Activated T-cell treated with anti-CD3 and anti-CD28 coated beads, Interleukin-2, amount 50 U/mL, for 72 hours (primary cell): ENCODE measurements around the gene SIGMAR1. TPM values are rescaled to one million over a fixed set of nuclear protein-coding genes. Genes with fewer than 3 reads are reported as not detected.
A peak's percentile ranks its signal among the peaks of the same experiment; 100 is the strongest.

Experiments
- ATAC-seq, 2 donors: fragments of 150-1000 bp; cut with Tn5 transposase; replicated peaks in 1 of 2; 2 replicates each; pipeline ENCODE4 v1.10.0; 2021; ENCODE audit warnings: moderate library complexity in 2 of 2, mild to moderate bottlenecking in 1 of 2
- DNase-seq, 2 donors: peaks; one replicate each; pipeline ENCODE4 v3.0.0; 2021 to 2022; ENCODE audit warnings: mixed read lengths in 1 of 2
- H3K27ac Mint-ChIP-seq: one replicate; pipeline ENCODE4 v1.8.0; 2022; ENCODE audit warnings: mild to moderate bottlenecking, moderate library complexity, mixed read lengths
- H3K27me3 Mint-ChIP-seq: one replicate; pipeline ENCODE4 v1.8.0; 2022; ENCODE audit warnings: low read depth, mixed read lengths
- H3K36me3 Mint-ChIP-seq, 2 donors: one replicate each; pipeline ENCODE4 v1.8.0; 2022; ENCODE audit warnings: mixed read lengths in 2 of 2, mild to moderate bottlenecking in 1 of 2; ENCODE audit not compliant: insufficient read depth in 2 of 2
- H3K4me1 Mint-ChIP-seq: one replicate; pipeline ENCODE4 v1.8.0; 2022; ENCODE audit warnings: low read depth, mixed read lengths
- H3K4me3 Mint-ChIP-seq, 2 donors: one replicate each; pipeline ENCODE4 v1.8.0; 2022; ENCODE audit warnings: mild to moderate bottlenecking in 2 of 2, mixed read lengths in 2 of 2, moderate library complexity in 2 of 2
- H3K9me3 Mint-ChIP-seq, 2 donors: one replicate each; pipeline ENCODE4 v1.8.0; 2022; ENCODE audit warnings: mixed read lengths in 2 of 2
- total RNA-seq, 2 donors: library from RNA; stranded (reverse); gene quantifications; one replicate each; pipeline ENCODE4 v1.2.3, GENCODE V29; 2022

SIGMAR1 gene
- total RNA-seq, 2 donors from 2014 or later: 44.2 to 61.0 TPM

GRCh38 chr9:34620061-34620994 lies 17.3 kb downstream of the SIGMAR1 start, which contains the start of gene DCTN3:
DCTN3 (minus strand) TSS chr9:34620495; CDS start chr9:34620464, 31 bp downstream.
- ATAC-seq: peak; percentile 98 to 99
- H3K27ac Mint-ChIP-seq: peak within 1 kb of the TSS; percentile 26

GRCh38 chr9:34615132-34615531 lies 22.5 kb downstream of the SIGMAR1 start:
- DNase-seq: no peak
- Mint-ChIP-seq H3K36me3 (peaks cover 0 to 5% of the 10 kb centered on the region in 2 donors), H3K4me1 (peaks cover 36% of the 10 kb centered on the region), H3K27me3 (no peaks in the 10 kb centered on the region), H3K27ac (no peak overlapping the region), H3K9me3 (no peaks in the 10 kb centered on the region), H3K4me3 (no peak overlapping the region)
- no peak for ATAC-seq

More at GRCh38 chr9:34620061-34620994, 17.3 kb downstream of the SIGMAR1 start, which contains the start of gene DCTN3:
- no peaks in the 10 kb centered on the region for H3K9me3 Mint-ChIP-seq
- DNase-seq: peak; percentile 90 to 95
- H3K27me3 Mint-ChIP-seq: peaks cover 28% of the 10 kb centered on the region
- H3K4me1 Mint-ChIP-seq: peaks cover 26% of the 10 kb centered on the region
- H3K36me3 Mint-ChIP-seq: peaks cover 2 to 3% of the 10 kb centered on the region in 2 donors
- peak within 1 kb of the TSS; percentile 92 to 99 for H3K4me3 Mint-ChIP-seq

GRCh38 chr9:34612788-34613390 lies 24.7 kb downstream of the SIGMAR1 start:
- Mint-ChIP-seq H3K36me3 (peaks cover 0 to 5% of the 10 kb centered on the region in 2 donors), H3K4me1 (peaks cover 22% of the 10 kb centered on the region), H3K27me3 (no peaks in the 10 kb centered on the region), H3K9me3 (no peaks in the 10 kb centered on the region), H3K27ac (peak overlapping the region; percentile 34), H3K4me3 (peak overlapping the region; percentile 93 to 95)
- DNase-seq (peak; percentile 81 to 83), ATAC-seq (peak; percentile 55 to 56)

- Mint-ChIP-seq H3K4me3 (peak within 1 kb of the TSS; percentile 93 to 95), H3K9me3 (no peaks in the 10 kb centered on the region)
Measured at GRCh38 chr9:34611811-34612787, 25.5 kb downstream of the SIGMAR1 start, which contains the start of gene RPP25L. RPP25L (minus strand) TSS chr9:34612097; CDS start chr9:34611296, 801 bp downstream.

GRCh38 chr9:34611251-34611810 lies 26.3 kb downstream of the SIGMAR1 start:
- peaks cover 22% of the 10 kb centered on the region for H3K4me1 Mint-ChIP-seq
- H3K27me3 Mint-ChIP-seq: no peaks in the 10 kb centered on the region
- peak overlapping the region; percentile 95 for H3K27ac Mint-ChIP-seq
- ATAC-seq (peak in 1 of 2 donors; percentile 3), DNase-seq (no peak)
- peaks cover 0 to 5% of the 10 kb centered on the region in 2 donors for H3K36me3 Mint-ChIP-seq
- peak overlapping the region; percentile 93 to 95 for H3K4me3 Mint-ChIP-seq
- no peaks in the 10 kb centered on the region for H3K9me3 Mint-ChIP-seq

More at GRCh38 chr9:34611811-34612787, 25.5 kb downstream of the SIGMAR1 start, which contains the start of gene RPP25L:
- peak; percentile 89 to 93 for DNase-seq
- no peaks in the 10 kb centered on the region for H3K27me3 Mint-ChIP-seq
- peak; percentile 97 to 98 for ATAC-seq
- H3K27ac Mint-ChIP-seq: peak within 1 kb of the TSS; percentile 95
- H3K4me1 Mint-ChIP-seq: peaks cover 22% of the 10 kb centered on the region
- H3K36me3 Mint-ChIP-seq: peaks cover 0 to 5% of the 10 kb centered on the region in 2 donors

- DNase-seq (no peak), ATAC-seq (no peak)
- peaks cover 22% of the 10 kb centered on the region for H3K4me1 Mint-ChIP-seq
- H3K27me3 Mint-ChIP-seq: no peaks in the 10 kb centered on the region
- peaks cover 0 to 3% of the 10 kb centered on the region in 2 donors for H3K36me3 Mint-ChIP-seq
- no peaks in the 10 kb centered on the region for H3K9me3 Mint-ChIP-seq
- H3K27ac Mint-ChIP-seq: no peak overlapping the region
- peak overlapping the region; percentile 93 to 95 for H3K4me3 Mint-ChIP-seq
Measured at GRCh38 chr9:34610434-34611206, 27.0 kb downstream of the SIGMAR1 start.

- Mint-ChIP-seq H3K27ac (no peak overlapping the region), H3K27me3 (no peaks in the 10 kb centered on the region), H3K4me3 (no peak overlapping the region), H3K36me3 (peaks cover 0 to 3% of the 10 kb centered on the region in 2 donors), H3K9me3 (no peaks in the 10 kb centered on the region), H3K4me1 (peaks cover 12% of the 10 kb centered on the region)
- DNase-seq: no peak
- no peak for ATAC-seq
Measured at GRCh38 chr9:34607331-34607730, 30.3 kb downstream of the SIGMAR1 start.

GRCh38 chr9:34606905-34607304 lies 30.7 kb downstream of the SIGMAR1 start:
- no peak for ATAC-seq
- H3K27me3 Mint-ChIP-seq: no peaks in the 10 kb centered on the region
- H3K4me1 Mint-ChIP-seq: peaks cover 8% of the 10 kb centered on the region

GRCh38 chr9:34606190-34606589 lies 31.4 kb downstream of the SIGMAR1 start:
- Mint-ChIP-seq H3K9me3 (no peaks in the 10 kb centered on the region), H3K4me3 (no peak overlapping the region), H3K27me3 (no peaks in the 10 kb centered on the region), H3K27ac (no peak overlapping the region), H3K4me1 (peaks cover 3% of the 10 kb centered on the region), H3K36me3 (peaks cover 0 to 3% of the 10 kb centered on the region in 2 donors)
- no peak for ATAC-seq
- no peak for DNase-seq

More at GRCh38 chr9:34606905-34607304, 30.7 kb downstream of the SIGMAR1 start:
- Mint-ChIP-seq H3K9me3 (no peaks in the 10 kb centered on the region), H3K27ac (no peak overlapping the region), H3K4me3 (no peak overlapping the region), H3K36me3 (peaks cover 0 to 3% of the 10 kb centered on the region in 2 donors)
- DNase-seq: no peak

GRCh38 chr9:34603610-34604231 lies 33.9 kb downstream of the SIGMAR1 start:
- Mint-ChIP-seq H3K4me3 (no peak overlapping the region), H3K27ac (no peak overlapping the region), H3K36me3 (no peaks in the 10 kb centered on the region), H3K27me3 (no peaks in the 10 kb centered on the region), H3K4me1 (no peaks in the 10 kb centered on the region), H3K9me3 (no peaks in the 10 kb centered on the region)
- ATAC-seq: peak; percentile 88 to 89
- DNase-seq: peak; percentile 80 to 82

GRCh38 chr9:34601937-34602573 lies 35.5 kb downstream of the SIGMAR1 start:
- Mint-ChIP-seq H3K9me3 (no peaks in the 10 kb centered on the region), H3K27me3 (no peaks in the 10 kb centered on the region), H3K4me1 (no peaks in the 10 kb centered on the region), H3K4me3 (no peak overlapping the region), H3K36me3 (no peaks in the 10 kb centered on the region), H3K27ac (no peak overlapping the region)
- DNase-seq (no peak), ATAC-seq (no peak)
